HG03571 (cell line): ENCODE data around the gene NTMT1.
"Not testable (repeated sequence)": the region's sequence is repeated elsewhere in the genome, so short reads cannot be mapped to it uniquely, and the experiment has no call there.

Experiments used
- ATAC-seq: cut with Tn5 transposase; IDR thresholded peaks from one replicate; pipeline ENCODE4 v1.9.1; 2021; ENCODE audit not compliant: unreplicated experiment

NTMT1 gene

GRCh38 chr9:129626079-129626624 lies at the start of gene NTMT1:
Gene NTMT1, plus strand, starts transcription at chr9:129626163. Its CDS starts 6,541 bp downstream, at chr9:129632704.
- ATAC-seq = peak; percentile 70

- ATAC-seq = no peak
Observed at GRCh38 chr9:129576546-129577543, 49.1 kb upstream of the NTMT1 start.

- ATAC-seq = no peak
Observed at GRCh38 chr9:129579294-129579693, 46.7 kb upstream of the NTMT1 start.

GRCh38 chr9:129580211-129580915 lies 45.6 kb upstream of the NTMT1 start:
- no peak for ATAC-seq

- no peak for ATAC-seq
Observed at GRCh38 chr9:129581505-129582189, 44.3 kb upstream of the NTMT1 start.

- ATAC-seq = no peak
Observed at GRCh38 chr9:129582855-129583254, 43.1 kb upstream of the NTMT1 start.

GRCh38 chr9:129583308-129584038 lies 42.5 kb upstream of the NTMT1 start:
- ATAC-seq = no peak

GRCh38 chr9:129584136-129584535 lies 41.8 kb upstream of the NTMT1 start:
- ATAC-seq = no peak

GRCh38 chr9:129585352-129585751 lies 40.6 kb upstream of the NTMT1 start:
- ATAC-seq = no peak

- ATAC-seq = no peak
Observed at GRCh38 chr9:129586245-129586644, 39.7 kb upstream of the NTMT1 start.

- ATAC-seq = no peak
Observed at GRCh38 chr9:129586685-129587084, 39.3 kb upstream of the NTMT1 start.

- no peak for ATAC-seq
Observed at GRCh38 chr9:129587487-129588262, 38.3 kb upstream of the NTMT1 start.

GRCh38 chr9:129590466-129590865 lies 35.5 kb upstream of the NTMT1 start:
- ATAC-seq = no peak

GRCh38 chr9:129591916-129592315 lies 34.0 kb upstream of the NTMT1 start:
- no peak for ATAC-seq

GRCh38 chr9:129592790-129593189 lies 33.2 kb upstream of the NTMT1 start:
- not testable (repeated sequence) for ATAC-seq

GRCh38 chr9:129594632-129595031 lies 31.3 kb upstream of the NTMT1 start:
- no peak for ATAC-seq

- ATAC-seq = no peak
Observed at GRCh38 chr9:129595311-129595741, 30.6 kb upstream of the NTMT1 start.

GRCh38 chr9:129595903-129596540 lies 29.9 kb upstream of the NTMT1 start:
- ATAC-seq = no peak
